Karpas-422 (cell line): ENCODE data around the gene HOXD11. TPM values are rescaled to one million over a fixed set of nuclear protein-coding genes. Genes with fewer than 3 reads are reported as not detected.

Source experiments
- DNase-seq: peaks from one replicate; pipeline ENCODE4 v3.0.0-alpha.2; 2015
- H2AFZ ChIP-seq: fragments of 200-600 bp; sonication (generic); 2 replicates; pipeline ENCODE4 v1.6.1; 2014; ENCODE audit warnings: antibody characterized with exemption, low read length, mixed read lengths
- H3K27ac ChIP-seq: fragments of 200-600 bp; sonication (generic); 2 replicates; pipeline ENCODE4 v1.5.1; 2014; ENCODE audit warnings: mild to moderate bottlenecking, low read length, moderate library complexity
- H3K27me3 ChIP-seq: fragments of 200-600 bp; sonication (generic); 2 replicates; pipeline ENCODE4 v1.6.1; 2014; ENCODE audit warnings: low read length, mixed read lengths
- H3K36me3 ChIP-seq: fragments of 200-600 bp; sonication (generic); 2 replicates; pipeline ENCODE4 v1.6.1; 2014; ENCODE audit warnings: low read length, mixed read lengths; ENCODE audit not compliant: insufficient read depth
- H3K4me1 ChIP-seq: fragments of 200-600 bp; sonication (generic); 2 replicates; pipeline ENCODE4 v1.6.1; 2014; ENCODE audit warnings: mild to moderate bottlenecking, low read length, mixed read lengths
- H3K4me2 ChIP-seq: fragments of 200-600 bp; sonication (generic); 2 replicates; pipeline ENCODE4 v1.6.1; 2014; ENCODE audit warnings: low read length, low read depth, mild to moderate bottlenecking; ENCODE audit not compliant: poor library complexity, severe bottlenecking
- H3K4me3 ChIP-seq: fragments of 200-600 bp; sonication (generic); 2 replicates; pipeline ENCODE4 v1.5.1; 2014; ENCODE audit warnings: mild to moderate bottlenecking, antibody characterized with exemption, low read length, mixed read lengths
- H3K79me2 ChIP-seq: fragments of 200-600 bp; sonication (generic); 2 replicates; pipeline ENCODE4 v1.6.1; 2014; ENCODE audit warnings: mild to moderate bottlenecking, low read length, mixed read lengths
- H3K9ac ChIP-seq: fragments of 200-600 bp; sonication (generic); 2 replicates; pipeline ENCODE4 v1.6.0; 2014; ENCODE audit warnings: low read length
- H3K9me2 ChIP-seq: fragments of 200-600 bp; sonication (generic), shearing (Covaris generic); replicated peaks from 2 replicates; pipeline ENCODE4 v1.6.0; 2014; ENCODE audit warnings: mild to moderate bottlenecking, low read length, moderate library complexity; ENCODE audit not compliant: insufficient read depth
- H3K9me3 ChIP-seq: fragments of 300-700, 200-600 bp; sonication (generic); 2 replicates; pipeline ENCODE4 v1.6.1; 2014; ENCODE audit warnings: low read length, mixed read lengths
- H4K20me1 ChIP-seq: fragments of 200-600 bp; sonication (generic); 2 replicates; pipeline ENCODE4 v1.6.1; 2014; ENCODE audit warnings: mild to moderate bottlenecking, antibody characterized with exemption, low read length, low read depth; ENCODE audit not compliant: insufficient read depth
- total RNA-seq: library from RNA; depleted of rRNA; stranded (reverse); fragments of >200 nt; shearing (Covaris generic); gene quantifications from 2 replicates; pipeline ENCODE4 v1.2.3, GENCODE V29; 2014; ENCODE audit warnings: low replicate concordance

The HOXD11 gene
- total RNA-seq, 1 experiment from 2014 or later = not detected

DNA sequence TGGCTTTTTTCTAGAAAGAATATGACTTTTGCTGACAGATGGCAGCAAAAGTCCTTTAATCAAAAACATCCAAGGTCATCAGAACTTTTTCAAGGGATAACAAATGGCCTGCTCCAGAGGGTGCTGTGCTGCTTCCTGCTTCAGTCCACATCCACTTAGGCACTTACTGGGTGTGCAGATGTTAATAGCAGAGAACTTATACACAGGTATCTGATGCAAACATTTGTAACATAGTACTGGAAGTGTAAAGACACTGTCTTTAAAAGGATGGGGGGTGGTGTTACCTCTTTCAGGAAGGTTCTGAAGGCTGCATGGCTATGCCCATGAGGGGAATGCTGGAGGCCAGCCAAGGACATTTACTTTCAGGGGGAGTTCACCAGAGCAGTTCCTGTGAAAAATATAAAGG, 28.0 kb downstream of the HOXD11 start:
- no peaks in the 10 kb centered on the region for H3K9me2 ChIP-seq
- H3K4me1 ChIP-seq = peaks cover 19% of the 10 kb centered on the region
- DNase-seq = no peak
- H3K79me2 ChIP-seq = no peaks in the 10 kb centered on the region
- no peak overlapping the region for H3K9ac ChIP-seq
- no peaks in the 10 kb centered on the region for H4K20me1 ChIP-seq
- no peak overlapping the region for H3K4me2 ChIP-seq
- no peak overlapping the region for H3K27ac ChIP-seq
- H3K27me3 ChIP-seq = no peaks in the 10 kb centered on the region
- H3K36me3 ChIP-seq = no peaks in the 10 kb centered on the region
- no peak overlapping the region for H3K4me3 ChIP-seq
- H2AFZ ChIP-seq = peak overlapping the region; percentile 82
- no peaks in the 10 kb centered on the region for H3K9me3 ChIP-seq

DNA sequence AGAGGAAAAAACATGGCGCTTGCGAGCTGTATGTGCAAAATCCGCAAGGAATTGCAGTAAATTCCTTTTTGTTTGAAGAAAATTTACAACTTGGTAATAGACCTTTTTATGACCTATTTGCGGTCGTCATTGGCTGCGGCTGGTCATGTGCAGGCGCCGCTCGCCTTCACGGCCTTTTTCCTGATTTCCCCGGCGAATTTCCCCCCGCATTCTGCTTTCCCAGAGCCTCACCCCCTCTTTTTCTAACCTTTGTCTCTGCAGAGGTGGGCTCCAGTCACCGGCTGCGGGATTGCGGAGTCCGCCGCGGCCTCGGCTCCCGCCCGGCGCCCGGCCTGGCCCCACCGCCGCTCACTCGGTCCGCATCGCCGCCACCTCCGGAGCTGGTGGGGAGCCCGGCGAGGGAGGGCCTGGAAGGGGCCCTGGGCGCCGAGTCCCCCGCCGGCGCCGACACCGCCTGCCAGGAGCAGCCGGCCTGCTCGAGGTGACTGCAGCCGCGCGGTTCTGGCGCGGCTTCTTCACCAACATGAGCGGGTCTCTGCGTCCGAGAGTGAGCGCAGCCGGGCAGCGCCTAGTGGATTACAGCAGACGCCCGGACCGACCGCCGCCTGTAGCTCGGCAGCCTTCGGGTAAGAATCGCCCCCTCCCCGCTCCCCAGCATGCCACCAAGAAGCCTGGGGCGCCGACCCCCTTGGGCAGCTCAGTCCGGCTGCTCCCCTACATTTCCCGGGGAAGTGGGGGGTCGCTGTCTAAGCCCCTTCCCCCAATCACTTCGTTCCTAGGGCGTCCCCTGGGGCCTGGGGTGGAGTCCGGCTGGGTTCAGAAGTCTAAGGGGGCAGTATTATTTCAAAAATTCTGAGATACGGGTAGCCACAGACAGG, 29.5 kb downstream of the HOXD11 start:
- H3K36me3 ChIP-seq = no peaks in the 10 kb centered on the region
- H3K27ac ChIP-seq = no peak overlapping the region
- no peak overlapping the region for H2AFZ ChIP-seq
- no peaks in the 10 kb centered on the region for H3K9me2 ChIP-seq
- H3K9ac ChIP-seq = no peak overlapping the region
- no peak overlapping the region for H3K4me3 ChIP-seq
- no peaks in the 10 kb centered on the region for H4K20me1 ChIP-seq
- H3K79me2 ChIP-seq = no peaks in the 10 kb centered on the region
- no peaks in the 10 kb centered on the region for H3K27me3 ChIP-seq
- no peaks in the 10 kb centered on the region for H3K9me3 ChIP-seq
- peaks cover 30% of the 10 kb centered on the region for H3K4me1 ChIP-seq
- DNase-seq = no peak
- no peak overlapping the region for H3K4me2 ChIP-seq

DNA sequence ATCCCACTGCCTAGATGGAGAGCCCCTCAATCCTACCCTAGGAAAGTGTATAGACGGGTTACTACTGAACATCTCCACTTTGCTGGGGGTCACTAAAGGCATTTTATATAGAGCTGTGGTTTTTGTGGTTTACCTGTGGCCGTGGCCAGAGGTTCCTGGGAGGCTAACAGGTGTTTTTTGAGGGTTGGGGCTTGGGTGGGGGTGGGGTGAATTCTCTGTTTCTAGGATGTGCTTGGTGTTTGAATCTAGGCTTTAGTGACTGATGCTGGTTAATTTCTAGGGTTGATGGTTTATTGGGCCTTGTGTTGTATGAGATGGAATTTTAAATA, 30.1 kb downstream of the HOXD11 start:
- Histone ChIP-seq H3K9me3 (no peaks in the 10 kb centered on the region), H3K79me2 (no peaks in the 10 kb centered on the region), H3K4me1 (peaks cover 30% of the 10 kb centered on the region), H3K36me3 (no peaks in the 10 kb centered on the region), H3K4me2 (no peak overlapping the region), H3K9ac (no peak overlapping the region), H3K9me2 (no peaks in the 10 kb centered on the region), H3K4me3 (no peak overlapping the region), H3K27ac (no peak overlapping the region), H2AFZ (no peak overlapping the region), H3K27me3 (no peaks in the 10 kb centered on the region), H4K20me1 (no peaks in the 10 kb centered on the region)
- no peak for DNase-seq

DNA sequence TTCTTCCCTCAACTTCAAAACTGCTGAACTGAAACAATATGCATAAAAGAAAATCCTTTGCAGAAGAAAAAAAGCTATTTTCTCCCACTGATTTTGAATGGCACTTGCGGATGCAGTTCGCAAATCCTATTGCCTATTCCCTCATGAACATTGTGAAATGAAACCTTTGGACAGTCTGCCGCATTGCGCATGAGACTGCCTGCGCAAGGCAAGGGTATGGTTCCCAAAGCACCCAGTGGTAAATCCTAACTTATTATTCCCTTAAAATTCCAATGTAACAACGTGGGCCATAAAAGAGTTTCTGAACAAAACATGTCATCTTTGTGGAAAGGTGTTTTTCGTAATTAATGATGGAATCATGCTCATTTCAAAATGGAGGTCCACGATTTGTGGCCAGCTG, 30.8 kb downstream of the HOXD11 start:
- Histone ChIP-seq H3K79me2 (no peaks in the 10 kb centered on the region), H3K27me3 (no peaks in the 10 kb centered on the region), H4K20me1 (no peaks in the 10 kb centered on the region), H3K9me2 (no peaks in the 10 kb centered on the region), H3K4me1 (peaks cover 30% of the 10 kb centered on the region), H3K36me3 (no peaks in the 10 kb centered on the region), H2AFZ (no peak overlapping the region), H3K9ac (no peak overlapping the region), H3K4me3 (no peak overlapping the region), H3K9me3 (no peaks in the 10 kb centered on the region), H3K4me2 (no peak overlapping the region), H3K27ac (no peak overlapping the region)
- no peak for DNase-seq

DNA sequence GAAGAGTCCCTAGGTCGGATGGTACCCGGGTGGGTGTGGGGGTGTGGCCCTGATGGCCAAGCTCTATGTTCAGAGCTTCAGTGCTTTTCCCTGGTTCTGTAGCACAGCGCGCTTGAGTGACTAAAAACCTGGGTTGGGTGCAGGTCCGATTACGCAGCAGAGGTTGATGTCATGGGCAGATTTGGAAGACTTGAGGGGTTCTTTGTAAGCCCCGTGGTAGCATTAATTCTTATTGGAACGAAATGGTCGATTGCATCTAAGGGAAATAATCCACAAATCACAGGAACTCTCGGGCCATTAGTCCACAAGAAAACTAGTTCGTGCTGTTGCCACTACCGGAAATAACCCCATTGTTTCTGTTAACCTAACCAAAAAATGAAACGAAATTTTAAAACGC, 31.4 kb downstream of the HOXD11 start:
- no peak overlapping the region for H3K4me2 ChIP-seq
- H3K4me3 ChIP-seq = no peak overlapping the region
- no peaks in the 10 kb centered on the region for H3K27me3 ChIP-seq
- no peaks in the 10 kb centered on the region for H3K79me2 ChIP-seq
- H2AFZ ChIP-seq = no peak overlapping the region
- no peaks in the 10 kb centered on the region for H3K9me3 ChIP-seq
- DNase-seq = no peak
- H4K20me1 ChIP-seq = no peaks in the 10 kb centered on the region
- no peaks in the 10 kb centered on the region for H3K36me3 ChIP-seq
- no peaks in the 10 kb centered on the region for H3K9me2 ChIP-seq
- H3K9ac ChIP-seq = no peak overlapping the region
- H3K4me1 ChIP-seq = peaks cover 29% of the 10 kb centered on the region
- no peak overlapping the region for H3K27ac ChIP-seq

DNA sequence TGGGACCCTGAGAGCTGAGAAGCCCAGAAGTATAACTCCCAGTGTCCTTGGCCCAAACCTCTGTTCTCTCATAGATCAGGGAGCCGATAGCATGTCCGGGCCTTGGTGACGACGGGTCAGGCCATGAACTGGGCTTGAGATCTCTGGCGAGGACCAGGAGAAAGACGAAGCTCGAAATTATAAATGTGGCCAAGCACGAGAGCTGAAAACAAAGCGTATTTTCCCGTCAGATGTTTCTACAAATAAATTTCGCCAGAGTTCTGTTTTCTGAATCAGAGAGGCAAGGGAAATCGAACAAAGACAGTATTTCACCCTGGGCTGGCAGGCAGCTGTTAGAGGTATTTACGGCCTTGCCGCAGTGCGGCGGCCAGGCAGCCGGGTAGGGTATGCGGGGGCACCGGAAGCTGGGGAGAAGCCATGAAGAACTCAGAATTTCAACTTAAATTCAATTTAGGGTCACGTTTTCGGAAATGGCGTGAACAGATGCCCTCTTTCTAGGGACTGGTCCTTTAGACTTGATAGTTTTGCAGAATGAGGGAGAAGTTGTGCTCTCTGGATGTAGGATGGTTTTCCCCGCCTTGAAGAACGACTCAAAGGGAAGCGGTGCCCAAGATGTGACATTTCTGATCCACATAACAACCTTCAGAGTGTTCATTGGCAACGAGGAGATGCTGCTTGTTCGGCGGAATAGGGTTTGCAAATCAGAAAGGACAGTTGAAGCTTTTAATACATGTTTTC, 32.0 kb downstream of the HOXD11 start:
- Histone ChIP-seq H3K4me2 (no peak overlapping the region), H3K36me3 (no peaks in the 10 kb centered on the region), H3K4me1 (peaks cover 23% of the 10 kb centered on the region), H3K9me2 (no peaks in the 10 kb centered on the region), H3K4me3 (no peak overlapping the region), H3K9ac (no peak overlapping the region), H3K27ac (no peak overlapping the region), H4K20me1 (no peaks in the 10 kb centered on the region), H2AFZ (no peak overlapping the region), H3K79me2 (no peaks in the 10 kb centered on the region), H3K9me3 (no peaks in the 10 kb centered on the region), H3K27me3 (no peaks in the 10 kb centered on the region)
- DNase-seq = no peak

DNA sequence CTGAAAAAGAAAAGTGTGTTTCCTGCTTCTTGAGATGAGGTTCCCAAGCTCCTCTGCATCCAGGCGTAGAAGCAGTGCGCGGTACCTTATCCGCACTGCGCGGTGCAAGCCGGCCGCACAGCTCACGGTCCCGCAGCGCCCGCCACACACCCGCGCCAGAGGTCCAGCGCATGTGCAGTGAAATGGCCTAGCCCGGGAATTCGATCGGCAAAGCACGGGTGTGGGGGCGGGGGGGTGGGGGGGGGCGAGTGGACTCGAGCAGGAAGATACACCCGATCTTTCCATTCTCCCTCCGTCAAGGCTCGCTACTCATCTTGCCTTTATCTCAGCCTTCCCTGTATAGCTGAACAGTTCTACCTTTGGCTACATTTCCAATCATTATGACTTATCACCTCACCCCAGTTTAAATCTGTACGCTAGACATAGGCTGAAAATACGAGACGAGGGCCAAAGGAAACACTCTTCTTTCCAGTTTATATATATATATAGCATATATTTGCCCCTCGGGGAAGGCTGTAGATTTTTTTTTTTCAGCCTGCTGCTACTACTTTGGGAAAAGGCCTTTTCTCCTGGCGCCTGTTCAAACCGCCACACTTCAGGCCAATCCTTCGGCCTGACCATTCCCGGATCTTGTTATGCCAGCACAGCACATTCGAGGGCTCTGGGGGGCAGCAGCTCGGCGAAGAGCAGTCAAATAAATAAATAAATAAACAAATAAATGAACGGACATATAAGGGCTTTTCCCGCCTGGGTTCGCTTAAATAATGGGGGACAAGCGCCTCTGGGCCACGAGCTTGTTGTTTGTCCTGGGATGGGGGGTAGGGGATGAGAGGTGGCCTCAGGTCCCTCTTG, 32.8 kb downstream of the HOXD11 start:
- H3K9me3 ChIP-seq = no peaks in the 10 kb centered on the region
- peak overlapping the region; percentile 83 for H3K9ac ChIP-seq
- no peaks in the 10 kb centered on the region for H3K79me2 ChIP-seq
- H3K9me2 ChIP-seq = no peaks in the 10 kb centered on the region
- no peak overlapping the region for H3K27ac ChIP-seq
- peaks cover 16% of the 10 kb centered on the region for H3K4me1 ChIP-seq
- no peak for DNase-seq
- no peaks in the 10 kb centered on the region for H3K36me3 ChIP-seq
- no peaks in the 10 kb centered on the region for H4K20me1 ChIP-seq
- H3K27me3 ChIP-seq = no peaks in the 10 kb centered on the region
- H3K4me3 ChIP-seq = peak overlapping the region; percentile 79
- H2AFZ ChIP-seq = peak overlapping the region; percentile 98
- H3K4me2 ChIP-seq = peak overlapping the region; percentile 89
